HG02588 (cell line): ENCODE data around the gene TBL3.

Source experiments
- ATAC-seq: cut with Tn5 transposase; IDR thresholded peaks from one replicate; pipeline ENCODE4 v1.9.1; 2021; ENCODE audit warnings: mild to moderate bottlenecking, moderate library complexity; ENCODE audit not compliant: unreplicated experiment

TBL3 gene

GRCh38 chr16:1963806-1964505, 7.9 kb upstream of the TBL3 start:
- peak; percentile 0 for ATAC-seq

- peak; percentile 77 for ATAC-seq
Measured at GRCh38 chr16:1964506-1965395, 7.1 kb upstream of the TBL3 start, which contains the start of gene RPS2. RPS2 (minus strand) TSS chr16:1964826; CDS start chr16:1964625, 201 bp downstream.

GRCh38 chr16:1965396-1966001, 6.4 kb upstream of the TBL3 start:
- ATAC-seq = no peak

- ATAC-seq = no peak
Measured at GRCh38 chr16:1966460-1966859, 5.4 kb upstream of the TBL3 start, which contains the start of gene RNF151. RNF151 (plus strand) TSS chr16:1966856; CDS start chr16:1966882, 26 bp downstream.

- no peak for ATAC-seq
Measured at GRCh38 chr16:1968146-1968953, 3.5 kb upstream of the TBL3 start.

- no peak for ATAC-seq
Measured at GRCh38 chr16:1972490-1972877, 631 bp downstream of the TBL3 start.

- no peak for ATAC-seq
Measured at GRCh38 chr16:1973461-1974156, 1.8 kb downstream of the TBL3 start.

- no peak for ATAC-seq
Measured at GRCh38 chr16:1974157-1975070, 2.6 kb downstream of the TBL3 start.

- no peak for ATAC-seq
Measured at GRCh38 chr16:1975432-1976215, 3.8 kb downstream of the TBL3 start.

GRCh38 chr16:1976216-1976520, 4.3 kb downstream of the TBL3 start:
- ATAC-seq = no peak

GRCh38 chr16:1976951-1977874, 5.4 kb downstream of the TBL3 start:
- no peak for ATAC-seq

- no peak for ATAC-seq
Measured at GRCh38 chr16:1977875-1978268, 6.0 kb downstream of the TBL3 start.

- no peak for ATAC-seq
Measured at GRCh38 chr16:1978476-1979120, 6.7 kb downstream of the TBL3 start.

GRCh38 chr16:1979271-1980029, 7.6 kb downstream of the TBL3 start:
- ATAC-seq = no peak

GRCh38 chr16:1980030-1980769, 8.3 kb downstream of the TBL3 start:
- no peak for ATAC-seq

- no peak for ATAC-seq
Measured at GRCh38 chr16:1980770-1981087, 8.9 kb downstream of the TBL3 start.
